HEK293 (cell line): Measurements from ENCODE around the gene VPS13D.

Experiments
- ATF2 ChIP-seq: fragments of 450-650 bp; formaldehyde crosslinking; IDR thresholded peaks from 2 replicates; pipeline ENCODE4 v1.5.1; 2016; ENCODE audit warnings: missing biosample characterization, missing genetic modification characterization, low read depth
- CTCF ChIP-seq: fragments of 450-650 bp; formaldehyde crosslinking; IDR thresholded peaks from 2 replicates; pipeline ENCODE4 v1.5.1; 2016; ENCODE audit warnings: missing biosample characterization, missing genetic modification characterization
- PRDM1 ChIP-seq: fragments of 450-650 bp; formaldehyde crosslinking; IDR thresholded peaks from 2 replicates; pipeline ENCODE4; 2016; ENCODE audit warnings: missing biosample characterization, missing genetic modification characterization
- TCF7L2 ChIP-seq: IDR thresholded peaks from 2 replicates; pipeline ENCODE4 v1.6.1; 2011; ENCODE audit warnings: low read depth, mild to moderate bottlenecking, inconsistent platforms, low read length, moderate library complexity, borderline replicate concordance
- ZFHX2 ChIP-seq: fragments of 450-650 bp; formaldehyde crosslinking; conservative IDR thresholded peaks from 2 replicates; pipeline ENCODE4 v1.5.1; 2016; ENCODE audit warnings: missing biosample characterization, missing genetic modification characterization
- ZNF184 ChIP-seq: fragments of 450-650 bp; IDR thresholded peaks from 2 replicates; pipeline ENCODE4 v1.5.1; 2018; ENCODE audit warnings: missing biosample characterization, mild to moderate bottlenecking, missing genetic modification characterization
- ZNF416 ChIP-seq: fragments of 450-650 bp; formaldehyde crosslinking; IDR thresholded peaks from 2 replicates; pipeline ENCODE4 v1.5.1; 2016; ENCODE audit warnings: missing biosample characterization, missing genetic modification characterization
- ZNF571 ChIP-seq: fragments of 450-650 bp; formaldehyde crosslinking; IDR thresholded peaks from 2 replicates; pipeline ENCODE4 v1.5.0; 2017; ENCODE audit warnings: missing biosample characterization, missing genetic modification characterization
- ZNF596 ChIP-seq: fragments of 450-650 bp; IDR thresholded peaks from 2 replicates; pipeline ENCODE4 v1.5.0; 2018; ENCODE audit warnings: missing biosample characterization, mild to moderate bottlenecking, missing genetic modification characterization, moderate library complexity
- ZSCAN16 ChIP-seq: fragments of 450-650 bp; formaldehyde crosslinking; IDR thresholded peaks from 2 replicates; pipeline ENCODE4 v1.5.1; 2016; ENCODE audit warnings: missing biosample characterization, missing genetic modification characterization

- TF ChIP-seq CTCF (tag by site-specific recombination) = no peak
- peak; percentile 80 for TF ChIP-seq ATF2 (tag by site-specific recombination)
- TF ChIP-seq ZNF416 (tag by site-specific recombination) = no peak
- TF ChIP-seq ZFHX2 (tag by site-specific recombination) = peak; percentile 94
- no peak for TF ChIP-seq ZNF571 (tag by site-specific recombination)
- peak; percentile 78 for TF ChIP-seq ZNF596 (tag by site-specific recombination)
- TF ChIP-seq TCF7L2 = peak; percentile 76; the same call in 1 of the 2 replicates
- TF ChIP-seq ZNF184 (tag by site-specific recombination) = peak; percentile 93
- peak; percentile 76 for TF ChIP-seq PRDM1 (tag by site-specific recombination)
- peak; percentile 88 for TF ChIP-seq ZSCAN16 (tag by site-specific recombination)
Measured at GRCh38 chr1:12477936-12478611, 248.2 kb downstream of the VPS13D start.
